ENCODE data around the gene TRIO. TPM values are rescaled to one million over a fixed set of nuclear protein-coding genes. Genes with fewer than 3 reads are reported as not detected.
A peak's percentile ranks its signal among the peaks of the same experiment; 100 is the strongest.

The TRIO gene
- total RNA-seq, 2 donors from 2014 or later: 50.4 to 60.8 TPM

DNA sequence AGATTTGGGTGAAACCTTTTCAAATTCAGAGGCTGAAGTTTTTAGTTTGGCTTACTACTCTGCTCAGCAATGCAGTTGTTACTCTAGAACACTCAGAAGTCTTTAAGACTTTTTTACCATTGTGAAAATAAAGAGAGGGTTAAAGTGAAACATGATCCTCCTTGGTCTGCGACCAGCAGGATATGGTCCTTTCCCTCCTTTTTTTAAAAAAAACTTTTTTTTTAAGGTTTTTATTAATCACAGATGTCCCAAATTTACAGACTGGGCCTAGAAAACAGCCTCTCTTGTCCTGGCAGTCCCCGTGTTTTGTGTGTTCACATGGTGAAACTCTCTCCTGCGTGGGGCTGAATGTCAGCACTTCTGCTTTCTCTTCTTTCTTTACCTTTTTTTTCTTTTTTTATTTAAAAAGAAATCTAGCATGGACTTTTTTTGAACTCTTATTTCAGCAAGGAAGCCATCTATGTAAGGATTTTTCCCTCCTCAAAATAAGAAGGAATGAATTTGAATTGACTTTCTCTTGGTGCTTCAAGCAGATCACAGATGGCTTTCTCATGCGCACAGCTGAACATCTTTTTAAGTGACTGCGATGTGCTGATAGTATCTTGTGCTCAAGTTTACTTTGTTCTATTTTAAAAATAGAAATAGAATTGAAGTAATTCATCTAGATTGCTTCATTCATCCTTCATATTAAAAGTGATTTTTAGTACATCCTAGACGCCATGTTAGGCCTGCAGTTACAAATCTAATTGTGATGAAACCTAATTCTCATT lies 309.7 kb downstream of the TRIO start:
- ATAC-seq: no peak
- no peak for DNase-seq
- intact Hi-C loops (cut with DNase I): loop anchor here in 1 of 2 donors (5.0 kb wide), 1 partner anchor 46 kb away; no protein-coding TSS in a partner anchor

DNA sequence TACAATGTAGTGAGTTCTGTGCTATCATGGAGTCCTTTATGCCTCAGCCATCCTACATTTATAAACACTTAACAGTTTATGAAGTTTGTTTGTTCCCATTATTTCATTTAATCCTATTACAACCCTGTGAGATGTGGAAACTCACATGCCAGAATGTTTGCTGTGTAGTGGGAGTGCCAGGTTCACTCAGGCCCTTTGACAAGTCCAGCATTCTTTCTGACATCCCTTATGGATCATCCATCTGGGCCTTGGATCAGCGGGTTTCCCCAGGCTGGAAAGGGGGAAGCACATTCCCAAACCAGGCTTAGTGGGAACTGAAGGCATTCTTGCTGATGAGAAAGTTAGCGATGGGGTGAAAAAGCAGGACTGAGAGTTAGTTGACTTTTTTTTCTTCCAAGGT lies 310.3 kb downstream of the TRIO start:
- intact Hi-C loops (cut with DNase I): loop anchor here in 1 of 2 donors (5.0 kb wide), 1 partner anchor 46 kb away; no protein-coding TSS in a partner anchor
- ATAC-seq (no peak), DNase-seq (no peak)

DNA sequence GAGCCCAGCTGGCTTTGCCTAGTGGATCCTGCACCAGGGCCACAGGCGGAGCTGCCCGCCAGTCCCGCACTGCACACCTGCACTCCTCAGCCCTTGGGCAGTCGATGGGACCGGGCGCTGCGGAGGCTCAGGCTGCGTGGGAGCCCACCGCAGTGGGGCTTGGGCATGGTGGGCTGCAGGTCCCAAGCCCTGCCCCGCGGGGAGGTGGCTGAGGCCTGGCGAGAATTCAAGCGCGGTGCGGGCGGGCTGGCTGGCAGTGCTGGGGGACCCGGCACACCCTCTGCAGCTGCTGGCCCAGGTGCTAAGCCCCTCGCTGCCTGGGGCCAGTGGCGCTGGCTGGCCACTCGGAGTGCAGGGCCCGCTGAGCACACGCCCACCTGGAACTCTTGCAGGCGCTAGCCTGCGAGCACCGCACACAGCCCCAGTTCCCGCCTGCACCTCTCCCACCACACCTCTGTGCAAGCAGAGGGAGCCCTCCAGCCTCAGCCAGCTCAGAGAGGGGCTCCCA lies 312.7 kb downstream of the TRIO start:
- no peak for ATAC-seq
- no peak for DNase-seq
- intact Hi-C loops (cut with DNase I): no loop called here

DNA sequence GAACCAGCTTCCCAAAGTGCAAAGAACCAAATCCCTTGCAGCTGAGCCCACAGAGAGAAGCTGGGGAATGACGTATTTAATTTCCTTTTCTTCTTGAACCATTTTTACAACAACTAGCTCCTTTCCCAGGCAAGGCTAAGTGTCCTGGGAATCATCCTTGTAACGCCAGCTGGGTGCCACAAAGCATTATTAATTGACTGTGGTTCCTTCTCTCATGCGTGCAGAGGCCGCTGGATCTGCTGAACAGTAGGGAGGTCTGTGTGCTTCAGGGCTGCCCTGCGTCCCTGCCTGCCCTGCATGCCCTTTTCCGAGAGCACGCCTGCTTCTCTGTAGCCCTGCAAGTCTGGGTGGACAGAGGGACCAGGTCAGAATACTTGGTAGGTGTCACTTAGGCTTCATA lies 314.3 kb downstream of the TRIO start:
- intact Hi-C loops (cut with DNase I): no loop called here
- ATAC-seq (peak in 1 of 2 donors; percentile 27), DNase-seq (no peak)

DNA sequence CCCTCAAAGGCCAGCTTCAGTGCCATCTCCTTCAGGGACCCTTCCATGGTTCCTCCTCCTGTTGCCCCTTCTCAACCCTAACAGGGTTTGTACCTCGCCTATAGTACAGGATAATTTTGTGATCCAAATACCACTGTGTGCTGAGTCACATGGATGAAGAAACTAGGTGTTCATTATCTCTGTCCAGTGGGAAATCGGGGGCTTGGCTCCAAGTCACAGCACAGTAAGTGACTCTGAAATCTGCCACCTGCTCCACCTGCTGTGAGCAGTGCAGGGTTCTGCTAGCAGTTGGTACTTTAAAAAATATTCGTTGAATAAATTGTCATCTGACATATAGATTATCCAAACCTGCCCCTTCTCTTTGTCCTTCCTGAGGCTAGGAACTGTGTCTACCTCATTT lies 315.3 kb downstream of the TRIO start:
- intact Hi-C loops (cut with DNase I): no loop called here
- DNase-seq (no peak), ATAC-seq (no peak)

DNA sequence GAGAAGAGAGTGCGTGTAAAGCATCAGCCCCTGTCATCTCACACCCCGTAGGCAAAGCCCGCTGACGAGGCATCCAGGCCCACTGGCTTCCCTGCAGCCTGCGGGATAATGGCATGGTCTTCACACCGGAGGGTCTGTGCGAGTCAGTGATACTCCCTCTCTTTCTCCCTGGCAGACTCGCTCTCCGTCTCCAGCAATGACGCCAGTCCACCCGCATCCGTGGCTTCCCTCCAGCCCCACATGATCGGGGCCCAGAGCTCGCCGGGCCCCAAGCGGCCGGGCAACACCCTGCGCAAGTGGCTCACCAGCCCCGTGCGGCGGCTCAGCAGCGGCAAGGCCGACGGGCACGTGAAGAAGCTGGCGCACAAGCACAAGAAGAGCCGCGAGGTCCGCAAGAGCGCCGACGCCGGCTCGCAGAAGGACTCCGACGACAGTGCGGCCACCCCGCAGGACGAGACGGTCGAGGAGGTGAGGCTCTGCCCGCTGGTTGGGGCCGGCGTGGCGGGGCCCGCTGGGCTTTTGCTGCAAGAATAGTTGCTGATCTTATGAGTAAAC lies 317.8 kb downstream of the TRIO start:
- ATAC-seq (no peak), DNase-seq (no peak)
- intact Hi-C loops (cut with DNase I): no loop called here

DNA sequence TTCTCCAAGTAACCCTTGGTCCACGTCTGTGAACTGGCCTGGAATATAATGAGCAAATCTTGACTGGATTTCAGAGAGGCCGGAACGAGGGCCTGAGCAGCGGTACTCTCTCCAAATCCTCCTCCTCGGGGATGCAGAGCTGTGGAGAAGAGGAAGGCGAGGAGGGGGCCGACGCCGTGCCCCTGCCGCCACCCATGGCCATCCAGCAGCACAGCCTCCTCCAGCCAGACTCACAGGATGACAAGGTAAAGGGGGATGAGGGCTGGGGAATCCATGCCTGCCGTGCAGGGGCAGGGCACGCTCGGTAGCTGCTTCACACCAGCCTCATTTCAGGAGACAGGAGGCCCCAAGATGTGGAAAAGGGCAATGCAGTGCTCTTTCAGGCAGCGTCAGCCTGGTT lies 319.5 kb downstream of the TRIO start:
- DNase-seq (no peak), ATAC-seq (no peak)
- intact Hi-C loops (cut with DNase I): no loop called here

DNA sequence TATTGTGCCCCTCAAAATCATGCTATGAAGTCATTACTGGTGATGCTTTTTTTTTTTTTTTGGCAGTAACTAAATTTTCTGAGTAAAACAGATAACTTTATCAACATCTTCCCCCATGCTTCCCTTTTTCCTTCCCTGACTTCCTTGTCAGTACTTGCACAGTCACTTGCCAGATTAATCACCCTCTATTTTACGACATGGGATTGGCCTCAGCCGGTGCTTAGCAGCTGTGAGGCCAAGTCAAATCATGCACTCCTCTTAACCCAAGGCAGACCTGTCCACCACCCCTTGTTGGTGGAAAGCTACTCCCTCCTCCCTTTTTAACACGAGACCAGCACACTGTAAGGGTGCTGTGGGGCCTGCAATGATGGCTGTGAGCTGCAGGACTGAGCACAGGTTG lies 320.5 kb downstream of the TRIO start:
- ATAC-seq (peak; percentile 64 to 92), DNase-seq (no peak)
- intact Hi-C loops (cut with DNase I): no loop called here

DNA sequence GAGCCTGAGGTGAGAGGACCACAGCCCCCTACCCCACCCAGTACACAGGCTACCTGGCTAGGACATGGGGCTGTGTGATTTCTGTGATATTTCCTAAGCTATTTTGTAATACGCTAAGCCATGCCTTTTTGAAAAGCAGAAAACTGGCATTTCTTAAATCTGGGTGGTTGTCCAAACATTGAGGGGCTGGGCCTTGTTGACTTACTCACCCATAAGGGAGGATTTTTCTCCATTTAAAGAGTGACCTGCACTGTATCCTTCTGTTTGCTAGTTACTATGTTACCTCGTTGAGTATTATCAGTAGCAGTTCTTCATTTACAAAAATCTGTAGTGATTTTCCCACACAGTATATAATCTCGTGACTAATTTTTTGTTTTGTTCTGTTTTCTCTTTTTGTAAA lies 321.0 kb downstream of the TRIO start:
- peak; percentile 32 to 82 for ATAC-seq
- intact Hi-C loops (cut with DNase I): no loop called here
- no peak for DNase-seq

DNA sequence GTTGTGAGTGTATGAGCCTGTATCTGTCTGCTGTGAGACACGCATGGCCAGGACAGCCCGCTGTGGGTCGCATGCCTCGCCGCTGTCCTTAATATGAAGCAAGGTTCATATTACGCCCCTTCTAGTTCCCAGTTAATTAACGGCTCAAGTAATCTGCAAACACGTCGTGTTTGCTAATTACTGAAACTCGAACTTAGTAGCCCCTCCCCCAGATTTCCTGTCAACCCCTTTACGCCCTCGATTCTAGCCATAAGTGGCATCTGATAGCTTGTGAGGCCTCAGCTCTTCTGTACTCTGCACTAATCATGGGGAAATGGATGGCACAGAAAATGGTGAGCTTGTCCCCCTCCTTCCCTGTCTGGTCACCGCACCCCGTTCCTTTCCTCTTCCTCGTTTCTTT lies 321.5 kb downstream of the TRIO start:
- no peak for DNase-seq
- intact Hi-C loops (cut with DNase I): no loop called here

DNA sequence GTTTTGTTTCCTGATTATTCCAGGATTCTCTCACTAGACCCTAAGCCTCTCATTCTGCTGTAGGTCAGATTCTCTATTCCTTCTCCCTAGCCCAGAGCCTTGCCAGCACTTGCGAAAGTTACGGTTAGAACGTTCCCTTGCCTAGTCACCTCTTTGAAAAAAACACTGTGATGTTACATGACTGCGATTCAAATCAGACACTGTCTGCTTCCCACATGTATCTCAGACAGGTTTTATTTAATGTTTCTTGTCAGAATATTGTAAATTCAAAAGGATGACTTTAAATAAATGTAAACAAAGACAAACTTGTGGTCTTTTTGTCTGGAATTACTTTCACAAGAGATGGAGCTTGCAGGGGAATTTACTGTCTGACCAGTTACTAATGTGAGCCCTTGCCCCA lies 322.0 kb downstream of the TRIO start:
- ATAC-seq (no peak), DNase-seq (no peak)
- intact Hi-C loops (cut with DNase I): no loop called here

More for the DNA sequence above, 321.5 kb downstream of the TRIO start:
- ATAC-seq: no peak

DNA sequence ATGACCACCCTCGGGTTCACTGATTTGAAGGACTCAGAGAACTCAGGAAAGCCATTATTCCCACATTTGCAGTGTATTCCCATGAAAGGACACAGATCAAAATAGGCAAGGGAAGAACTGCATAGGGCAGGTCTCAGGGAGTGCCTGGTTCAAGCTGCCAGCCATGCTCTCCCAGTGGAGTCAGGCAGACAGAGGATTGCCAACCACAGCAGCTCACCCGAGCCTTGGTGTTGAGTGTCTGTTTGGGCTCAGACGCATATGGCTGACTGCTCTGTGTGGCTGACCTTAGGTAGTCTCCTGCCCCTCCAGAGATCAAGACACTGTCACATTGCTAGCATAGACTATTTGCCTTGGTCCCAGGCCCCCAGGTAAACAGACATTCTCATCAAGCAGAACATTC lies 322.6 kb downstream of the TRIO start:
- intact Hi-C loops (cut with DNase I): no loop called here
- DNase-seq (no peak), ATAC-seq (no peak)

DNA sequence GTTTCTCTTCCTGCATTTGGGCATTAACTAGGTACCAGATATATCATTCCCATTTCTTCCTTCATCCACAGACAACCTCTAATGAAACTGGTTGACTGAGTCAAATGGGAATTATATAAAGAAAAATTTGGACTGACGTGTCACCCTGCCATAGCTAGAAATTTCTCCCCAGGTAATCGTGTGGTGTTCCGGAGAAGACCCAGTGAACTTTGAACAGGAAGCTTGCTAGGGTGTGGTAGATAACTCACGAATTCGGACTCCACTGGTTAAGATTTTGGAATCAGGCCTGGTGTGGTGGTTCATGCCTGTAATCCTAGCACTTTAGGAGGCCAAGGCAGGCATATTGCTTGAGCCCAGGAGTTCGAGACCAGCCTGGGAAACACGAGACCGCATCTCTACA lies 324.1 kb downstream of the TRIO start:
- ATAC-seq (no peak), DNase-seq (no peak)
- intact Hi-C loops (cut with DNase I): no loop called here

DNA sequence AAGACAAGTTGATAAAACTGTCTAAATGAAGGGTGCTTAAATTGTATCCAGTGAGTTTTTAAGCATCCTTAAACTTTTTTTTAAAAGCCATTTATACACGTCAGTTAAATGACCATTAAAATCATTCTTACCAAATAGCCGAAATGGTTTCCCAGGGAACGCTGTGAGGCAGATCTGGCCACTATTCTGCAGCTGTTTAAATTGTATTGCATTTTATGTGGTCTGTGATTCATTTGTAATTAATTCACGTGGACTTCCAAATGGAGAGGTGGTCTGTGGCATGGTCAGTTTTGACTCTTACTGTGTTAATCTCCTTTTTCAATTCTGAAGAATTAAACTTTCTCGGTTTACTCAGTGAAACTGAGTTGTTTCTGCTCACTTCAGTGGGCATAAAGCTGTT lies 324.7 kb downstream of the TRIO start:
- intact Hi-C loops (cut with DNase I): no loop called here
- DNase-seq (no peak), ATAC-seq (no peak)

DNA sequence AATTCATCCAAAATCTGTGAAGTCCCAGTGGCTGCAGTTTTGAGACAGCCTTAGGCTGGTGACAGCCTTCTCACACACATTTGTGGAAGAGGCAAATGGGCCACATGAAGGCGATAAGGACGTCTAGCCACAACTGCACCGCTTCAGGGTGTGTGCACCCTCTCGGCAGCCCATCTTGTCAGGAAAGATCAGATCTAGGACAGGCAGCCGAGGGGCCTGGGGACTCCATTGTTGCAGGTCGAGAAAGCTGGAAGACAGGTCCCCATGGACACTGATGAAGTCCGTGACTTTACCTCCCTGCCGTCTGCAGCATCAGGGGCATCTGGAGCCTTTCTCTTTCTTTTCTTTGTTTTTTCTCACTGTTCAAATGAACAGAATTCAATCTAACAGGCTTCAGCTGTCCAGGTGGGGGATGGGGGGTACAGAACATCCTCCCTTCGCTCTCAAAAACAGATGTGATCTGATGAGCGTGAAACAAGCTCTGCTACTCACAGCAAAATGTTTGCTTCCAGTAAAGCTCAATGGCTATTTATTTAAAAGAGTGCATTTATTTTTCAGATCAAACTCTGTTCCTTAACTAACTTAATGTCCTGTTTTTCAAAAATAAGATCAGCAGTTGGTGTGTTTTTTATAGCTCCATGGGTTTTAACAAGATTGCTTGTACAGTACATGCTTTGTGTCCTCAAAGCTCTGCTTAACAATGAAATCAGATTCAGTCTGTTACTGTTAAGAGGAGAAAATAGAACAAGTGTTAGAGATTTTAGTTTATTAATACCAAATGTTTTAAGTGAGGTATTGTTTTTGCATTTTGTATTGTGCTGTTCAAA lies 326.6 kb downstream of the TRIO start:
- DNase-seq (no peak), ATAC-seq (no peak)
- intact Hi-C loops (cut with DNase I): no loop called here

DNA sequence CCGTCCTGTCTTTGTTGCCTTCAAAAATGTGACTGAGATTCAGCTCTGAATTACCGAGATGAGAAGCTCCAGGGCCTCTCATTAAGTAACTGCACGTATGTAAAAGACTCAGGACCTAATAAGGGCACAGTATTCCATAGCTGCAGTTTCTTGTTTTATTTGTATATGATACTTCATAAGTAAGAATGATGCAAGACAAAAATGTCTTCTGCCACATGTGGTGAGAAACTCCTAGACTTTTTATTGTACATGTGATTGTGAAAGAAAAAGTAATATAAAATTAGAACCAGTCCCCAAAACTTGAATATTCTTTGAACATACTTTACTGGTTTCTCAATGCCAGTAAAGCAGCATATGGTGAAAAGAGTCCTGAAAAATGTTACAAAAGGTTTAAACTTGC lies 328.4 kb downstream of the TRIO start:
- DNase-seq: no peak
- intact Hi-C loops (cut with DNase I): no loop called here
- no peak for ATAC-seq

DNA sequence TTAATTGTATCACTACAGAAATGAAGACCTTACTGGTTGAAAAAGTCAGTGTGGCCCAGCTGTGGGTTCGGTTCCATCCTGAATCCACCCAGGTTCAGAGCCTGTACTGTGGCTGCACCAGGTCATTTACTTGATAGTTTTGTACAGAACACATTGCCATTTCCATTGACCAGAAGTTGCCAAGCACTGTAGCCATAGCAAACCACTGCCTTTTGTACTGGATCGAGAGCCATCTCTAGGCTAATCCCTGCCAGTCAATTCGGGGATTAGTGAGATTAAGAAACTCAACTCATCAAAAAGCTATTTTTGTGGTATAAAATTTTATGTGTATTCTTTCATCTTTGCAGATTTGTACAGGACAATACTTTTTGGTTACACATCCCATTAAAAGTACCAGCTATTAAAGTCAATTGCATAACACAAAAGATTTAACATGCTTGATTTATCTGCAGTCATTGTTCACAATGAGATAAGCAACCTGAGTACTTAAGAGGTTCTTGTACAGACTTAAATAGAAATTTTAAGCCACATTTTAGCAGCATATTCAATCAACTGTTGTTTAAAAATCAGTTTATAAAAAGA lies 329.9 kb downstream of the TRIO start:
- ATAC-seq (no peak), DNase-seq (no peak)
- intact Hi-C loops (cut with DNase I): no loop called here

DNA sequence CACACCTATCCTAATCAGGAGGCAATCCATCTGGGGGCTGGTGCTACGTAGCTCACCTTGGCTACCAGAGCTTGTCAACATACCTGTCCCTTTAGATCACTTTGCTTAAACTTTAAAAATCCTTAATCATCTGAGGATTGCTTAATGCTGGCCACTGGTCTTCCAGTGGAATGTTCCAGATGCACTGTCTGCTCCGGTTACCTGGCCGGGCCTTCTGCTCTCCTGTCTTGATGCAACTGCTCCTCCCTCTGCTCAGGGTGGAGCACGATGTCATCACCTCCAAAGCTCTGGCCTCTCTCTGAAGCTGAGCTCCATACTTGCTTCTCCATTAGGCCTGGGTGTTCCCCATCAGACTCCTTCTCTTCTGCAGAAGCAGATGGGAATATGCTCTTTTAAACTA lies 331.9 kb downstream of the TRIO start:
- no peak for DNase-seq
- peak in 1 of 2 donors; percentile 91 for ATAC-seq
- intact Hi-C loops (cut with DNase I): no loop called here

DNA sequence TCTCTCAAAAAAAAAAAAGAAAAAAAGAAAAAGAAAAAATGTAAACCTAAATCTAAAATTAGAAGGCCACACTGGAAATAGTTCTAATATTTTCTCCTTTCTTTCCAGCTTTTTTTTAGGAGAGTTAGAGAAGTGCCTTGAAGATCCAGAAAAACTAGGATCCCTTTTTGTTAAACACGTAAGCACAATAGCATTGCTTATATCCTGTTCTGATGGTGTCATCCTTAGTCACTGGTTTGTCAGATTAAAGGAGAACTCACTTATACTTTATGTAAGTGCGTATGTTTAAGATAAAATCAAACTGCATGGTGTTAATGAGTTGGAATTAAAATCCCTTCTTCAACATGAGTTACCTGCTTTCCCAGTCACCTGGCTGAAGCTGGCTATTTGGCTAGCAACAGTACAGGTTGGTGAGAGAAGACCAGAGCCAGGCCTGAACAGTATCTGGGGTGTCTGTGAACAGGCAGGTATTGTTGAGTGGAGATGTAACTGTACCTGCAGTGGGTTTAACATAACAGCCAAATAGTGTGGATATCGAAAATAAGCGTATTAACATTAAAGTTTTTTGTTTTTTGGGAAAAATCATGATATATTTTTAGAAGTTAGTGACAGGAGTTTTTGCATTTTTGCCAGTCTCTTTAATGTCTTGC lies 333.8 kb downstream of the TRIO start:
- no peak for ATAC-seq
- no peak for DNase-seq
- intact Hi-C loops (cut with DNase I): no loop called here

Data from left cardiac atrium (tissue), 4 donors.